ENCODE measurements around the gene ZNF304. TPM values are rescaled to one million over a fixed set of nuclear protein-coding genes. Genes with fewer than 3 reads are reported as not detected.

Gene ZNF304
- total RNA-seq, 4 donors from 2014 or later, result 3.3 to 9.0 (median 5.7) TPM

GRCh38 chr19:57338877-57339276, 12.2 kb upstream of the ZNF304 start:
- no peaks in the 10 kb centered on the region for H3K36me3 ChIP-seq
- DNase-seq, result no peak
- WGBS, 2 donors, result 40 to 45% methylated on average over 3 of the region's 3 CpGs
- peak overlapping the region in 2 of 4 donors; percentile 24 to 27 for H3K27ac ChIP-seq
- intact Hi-C loops (cut with DNase I), result no loop called here
- no peaks in the 10 kb centered on the region for H3K9me3 ChIP-seq
- peaks cover 0 to 10% (median 0%) of the 10 kb centered on the region in 3 donors for H3K4me1 ChIP-seq
- H3K27me3 ChIP-seq, result no peaks in the 10 kb centered on the region
- TF ChIP-seq CTCF (IDR thresholded peaks at IDR 0.05) (no peak), POLR2A (IDR thresholded peaks at IDR 0.05) (no peak)
- no peak overlapping the region for H3K4me3 ChIP-seq

GRCh38 chr19:57342582-57342981, 8.5 kb upstream of the ZNF304 start:
- H3K9me3 ChIP-seq, result no peaks in the 10 kb centered on the region
- TF ChIP-seq CTCF (IDR thresholded peaks at IDR 0.05) (no peak), POLR2A (IDR thresholded peaks at IDR 0.05) (no peak)
- WGBS, 2 donors, result 72 to 75% methylated on average over 6 of the region's 6 CpGs

GRCh38 chr19:57348136-57348535, 2.9 kb upstream of the ZNF304 start:
- WGBS, 2 donors, result 45 to 46% methylated on average over 3 of the region's 3 CpGs
- Histone ChIP-seq H3K4me1 (peaks cover 5 to 23% (median 13%) of the 10 kb centered on the region in 3 donors), H3K36me3 (peaks cover 0 to 7% (median 0%) of the 10 kb centered on the region in 3 donors), H3K27me3 (no peaks in the 10 kb centered on the region), H3K27ac (no peak overlapping the region), H3K9me3 (no peaks in the 10 kb centered on the region), H3K4me3 (no peak overlapping the region)
- TF ChIP-seq POLR2A (IDR thresholded peaks at IDR 0.05), result no peak
- intact Hi-C loops (cut with DNase I), result no loop called here
- DNase-seq, result no peak

More at GRCh38 chr19:57342582-57342981, 8.5 kb upstream of the ZNF304 start:
- no peak overlapping the region for H3K27ac ChIP-seq
- no peaks in the 10 kb centered on the region for H3K4me1 ChIP-seq
- no peaks in the 10 kb centered on the region for H3K36me3 ChIP-seq
- DNase-seq, result no peak
- no peaks in the 10 kb centered on the region for H3K27me3 ChIP-seq
- intact Hi-C loops (cut with DNase I), result no loop called here
- H3K4me3 ChIP-seq, result no peak overlapping the region

- DNase-seq, result no peak
- intact Hi-C loops (cut with DNase I), result no loop called here
- peak overlapping the region; percentile 62 to 93 (median 92) for H3K4me3 ChIP-seq
- peaks cover 16 to 45% (median 27%) of the 10 kb centered on the region in 3 donors for H3K36me3 ChIP-seq
- peak overlapping the region; percentile 76 to 91 (median 86) for H3K27ac ChIP-seq
- TF ChIP-seq CTCF (IDR thresholded peaks at IDR 0.05) (peak in 1 of 6 experiments; percentile 10), POLR2A (IDR thresholded peaks at IDR 0.05) (no peak)
- WGBS, 2 donors, result 21 to 25% methylated on average over 6 to 7 of the region's 7 CpGs
- peaks cover 0 to 29% (median 3%) of the 10 kb centered on the region in 3 donors for H3K9me3 ChIP-seq
- H3K27me3 ChIP-seq, result no peaks in the 10 kb centered on the region
- H3K4me1 ChIP-seq, result peaks cover 5 to 28% (median 13%) of the 10 kb centered on the region in 3 donors
Measured at GRCh38 chr19:57351867-57352266, 796 bp downstream of the ZNF304 start.

- DNase-seq, result no peak
- no peak overlapping the region for H3K27ac ChIP-seq
- TF ChIP-seq POLR2A (IDR thresholded peaks at IDR 0.05) (no peak), CTCF (IDR thresholded peaks at IDR 0.05) (no peak)
- H3K4me3 ChIP-seq, result no peak overlapping the region
- H3K9me3 ChIP-seq, result peaks cover 0 to 44% (median 13%) of the 10 kb centered on the region in 3 donors
- H3K36me3 ChIP-seq, result peaks cover 16 to 69% (median 33%) of the 10 kb centered on the region in 3 donors
- peaks cover 5 to 28% (median 13%) of the 10 kb centered on the region in 3 donors for H3K4me1 ChIP-seq
- intact Hi-C loops (cut with DNase I), result no loop called here
- no peaks in the 10 kb centered on the region for H3K27me3 ChIP-seq
- WGBS, 2 donors, result 90 to 92% methylated on average over 4 of the region's 4 CpGs
Measured at GRCh38 chr19:57355916-57356315, 4.8 kb downstream of the ZNF304 start.

GRCh38 chr19:57357406-57357805, 6.3 kb downstream of the ZNF304 start:
- 97 to 100% methylated on average over 5 of the region's 5 CpGs for whole genome bisulfite sequencing, 2 donors
- intact Hi-C loops (cut with DNase I), result no loop called here
- peaks cover 16 to 69% (median 33%) of the 10 kb centered on the region in 3 donors for H3K36me3 ChIP-seq

More at GRCh38 chr19:57357406-57357805, 6.3 kb downstream of the ZNF304 start:
- TF ChIP-seq POLR2A (IDR thresholded peaks at IDR 0.05), result no peak
- no peak for TF ChIP-seq CTCF (IDR thresholded peaks at IDR 0.05)
- Histone ChIP-seq H3K27ac (no peak overlapping the region), H3K9me3 (peaks cover 0 to 44% (median 13%) of the 10 kb centered on the region in 3 donors), H3K27me3 (no peaks in the 10 kb centered on the region), H3K4me3 (no peak overlapping the region), H3K4me1 (peaks cover 2 to 23% (median 6%) of the 10 kb centered on the region in 3 donors)
- DNase-seq, result no peak
